Activated CD4-positive, alpha-beta T cell treated with anti-CD3 and anti-CD28 coated beads, Interleukin-2, Interleukin-6, amounts not matched to agents 100 ng/mL and 50 ng/mL, durations not matched to agents 16 hours and 8 hours (primary cell): ENCODE data around the gene ANKRD33B.
A peak's percentile ranks its signal among the peaks of the same experiment; 100 is the strongest.

Experiments used
- DNase-seq: peaks from one replicate; pipeline ENCODE4 v3.0.0-alpha.2; 2020

The ANKRD33B gene

DNA sequence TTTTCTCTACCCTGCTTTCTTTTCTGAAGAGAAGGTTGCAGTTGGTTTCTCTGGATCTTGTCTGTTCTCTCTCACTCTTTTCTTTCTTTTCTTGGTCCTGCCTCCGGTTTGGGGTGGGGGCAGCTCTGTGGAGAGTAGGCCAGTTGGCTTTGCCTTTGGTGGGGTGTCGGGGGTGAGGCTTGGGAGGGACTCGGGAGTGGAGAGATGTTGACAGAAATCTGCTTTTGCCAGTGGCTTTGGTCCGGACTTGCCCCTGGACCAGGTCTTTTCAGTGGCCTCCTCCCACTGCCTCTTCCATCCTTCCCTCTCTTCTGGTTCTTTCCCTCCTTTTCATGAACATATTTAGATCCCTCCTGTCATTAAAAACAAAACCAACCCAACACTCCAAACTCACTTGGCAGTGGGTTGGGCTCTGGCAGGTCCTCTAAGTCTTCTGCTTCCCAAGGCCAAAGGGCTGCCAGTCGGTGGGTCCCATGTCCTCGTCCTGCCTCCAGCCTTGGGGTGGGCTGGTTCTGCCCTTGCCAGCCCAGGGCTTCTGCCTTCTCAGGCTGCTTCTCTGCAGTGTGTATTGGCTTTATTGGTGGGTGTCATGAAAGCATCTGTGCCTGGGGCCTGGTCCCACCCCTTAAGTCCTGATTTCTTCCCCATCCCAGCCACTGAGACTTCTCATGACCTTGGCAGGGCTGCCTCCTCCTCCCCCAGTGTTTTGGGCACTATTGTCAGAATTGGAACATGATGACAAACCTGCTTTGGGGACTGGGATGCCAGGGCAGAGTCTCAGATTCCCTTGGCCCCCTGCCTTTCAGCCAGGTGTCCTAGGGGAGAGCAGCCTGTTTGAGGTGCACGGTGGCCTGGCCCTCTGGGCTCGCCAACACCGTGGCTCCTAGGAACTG lies 16.9 kb downstream of the ANKRD33B start:
- no peak for DNase-seq

DNA sequence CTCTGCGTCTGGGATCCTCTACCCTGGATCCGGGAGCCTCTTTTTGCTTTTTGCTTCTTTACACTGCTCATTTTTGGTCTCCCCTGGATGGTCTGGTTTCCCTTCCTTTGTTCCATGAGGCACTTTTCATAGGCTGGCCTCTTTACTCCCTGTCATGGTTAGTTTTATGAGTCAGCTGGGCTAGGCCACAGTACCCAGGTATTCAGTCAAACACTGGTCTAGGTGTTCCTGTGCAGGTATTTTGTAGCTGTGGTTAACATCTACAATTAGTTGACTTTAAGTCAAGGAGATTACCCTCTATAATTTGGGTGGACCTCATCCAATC lies 17.5 kb downstream of the ANKRD33B start:
- no peak for DNase-seq

DNA sequence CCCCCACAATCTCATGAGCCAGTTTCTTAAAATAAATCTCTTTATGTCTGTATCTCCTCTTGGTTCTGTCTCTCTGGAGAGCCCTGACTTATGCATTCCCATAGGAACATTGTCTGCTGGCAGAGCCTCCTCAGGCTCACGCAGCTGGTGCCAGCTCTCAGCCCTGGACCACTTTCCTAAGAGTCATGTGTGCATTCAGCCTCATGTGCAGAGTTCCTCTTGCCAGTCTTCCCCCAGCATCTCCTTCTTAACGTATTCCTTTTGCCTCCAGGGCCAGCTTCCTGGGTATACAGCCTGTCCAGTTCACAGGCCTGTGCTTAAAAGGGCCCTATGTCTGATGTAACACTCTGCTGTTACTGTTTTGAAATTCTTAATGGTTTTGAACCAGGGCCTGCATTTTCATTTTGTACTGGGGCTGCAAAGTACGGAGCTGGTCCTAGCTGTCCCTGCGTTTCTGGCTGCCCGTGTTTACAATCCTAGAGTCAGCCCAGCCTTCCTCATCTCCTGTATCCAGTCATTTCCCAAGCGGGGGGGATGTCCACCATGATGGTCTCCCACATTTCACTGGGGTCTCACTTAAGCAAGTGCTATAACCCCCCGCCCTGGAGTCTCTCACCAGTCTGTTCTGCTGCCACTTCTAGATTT lies 18.1 kb downstream of the ANKRD33B start:
- no peak for DNase-seq

DNA sequence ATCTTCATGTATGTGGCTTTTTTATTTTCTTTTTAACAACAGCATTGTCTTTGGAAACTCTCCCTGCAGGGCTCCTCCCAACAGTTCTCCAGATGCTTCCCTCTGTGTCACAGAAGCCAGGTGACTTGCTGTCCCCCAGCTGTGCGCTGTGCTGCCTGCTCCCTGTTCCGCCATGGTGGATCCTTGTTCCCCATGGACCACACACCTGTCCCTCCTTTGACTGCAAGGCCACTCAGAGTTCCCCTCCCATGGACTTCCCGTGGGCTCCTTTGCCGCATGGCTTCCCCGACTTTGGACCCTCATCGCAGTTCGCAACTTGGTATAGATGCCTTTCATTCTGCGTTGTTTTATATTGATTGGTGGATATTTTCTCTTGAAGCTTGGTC lies 18.6 kb downstream of the ANKRD33B start:
- DNase-seq: no peak

DNA sequence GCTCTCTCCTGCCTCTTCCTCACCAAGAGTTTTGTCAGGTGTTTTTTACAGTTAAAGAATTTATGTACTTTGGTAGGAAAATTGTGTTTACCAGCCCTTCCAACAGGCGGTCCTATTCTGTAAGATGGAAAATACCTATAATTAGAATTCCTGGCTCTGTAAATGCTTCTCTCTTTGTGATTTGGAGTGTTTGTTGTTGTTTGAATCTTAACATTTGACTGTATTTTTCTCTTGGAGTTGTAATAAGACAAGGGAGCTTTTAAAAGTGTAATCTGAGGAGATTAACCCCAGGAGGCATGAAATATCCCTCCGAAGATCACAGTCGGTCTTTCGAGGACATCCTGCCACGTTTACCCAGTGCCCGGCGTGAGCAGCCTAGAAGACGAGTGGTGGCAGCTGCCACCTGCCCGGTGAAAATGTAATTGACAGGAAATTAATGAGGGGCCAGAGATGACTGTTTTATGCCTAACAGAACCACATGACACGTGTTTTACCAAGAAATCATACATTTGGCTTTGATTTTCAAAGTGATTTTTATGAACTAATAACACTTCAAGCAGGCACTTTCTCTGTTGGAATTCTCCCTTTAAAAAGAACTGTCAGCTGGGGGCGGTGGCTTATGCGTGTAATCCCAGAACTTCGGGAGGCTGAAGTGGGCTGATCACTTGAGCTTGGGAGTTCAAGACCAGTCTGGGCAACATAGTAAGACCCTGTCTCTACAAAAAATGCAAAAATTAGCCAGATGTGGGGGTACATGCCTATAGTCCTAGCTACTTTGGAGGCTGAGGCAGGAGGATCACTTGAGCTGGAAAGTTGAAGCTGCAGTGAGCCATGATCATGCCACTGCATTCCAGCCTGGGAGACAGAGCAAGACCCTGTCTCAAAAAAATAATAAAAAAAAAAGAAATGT lies 20.0 kb downstream of the ANKRD33B start:
- peak; percentile 52 for DNase-seq

DNA sequence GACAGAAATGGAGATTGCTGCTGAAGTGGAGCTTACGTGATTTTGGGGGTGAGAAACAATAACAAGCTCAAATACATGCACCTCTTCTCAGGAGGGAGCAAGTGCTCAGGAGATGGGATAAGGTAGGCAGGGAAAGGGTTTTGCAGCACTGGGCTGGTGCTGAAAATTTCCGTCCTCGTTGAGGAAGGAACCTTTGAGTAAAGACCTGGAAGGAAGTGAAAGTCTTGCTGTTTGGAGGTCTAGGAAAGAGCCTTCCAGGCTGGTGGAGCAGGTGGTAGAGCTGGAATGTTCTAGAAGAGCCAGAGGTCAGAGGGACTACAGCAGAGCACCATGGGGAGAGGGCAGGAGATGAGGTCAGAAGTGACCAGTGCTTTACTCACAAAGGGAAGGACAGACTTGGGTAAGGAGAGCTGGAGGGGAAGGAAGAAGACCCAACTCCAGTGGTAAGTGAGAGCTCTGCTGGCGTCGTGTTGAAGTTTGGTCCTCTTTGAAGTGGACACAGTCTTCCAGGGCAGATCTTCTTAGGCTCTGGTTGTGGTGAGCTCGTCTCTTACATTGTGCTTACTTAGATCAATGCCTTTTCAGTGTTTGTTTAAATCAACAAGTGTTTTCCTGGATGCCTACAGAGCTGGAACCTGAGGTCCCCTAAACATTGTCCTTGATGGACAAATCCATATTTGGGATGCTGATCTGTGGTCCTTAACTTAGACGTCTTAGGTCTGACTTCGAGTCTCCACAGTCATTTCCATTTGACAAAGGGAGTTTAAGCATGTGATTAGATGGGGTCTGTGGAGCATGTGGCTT lies 21.0 kb downstream of the ANKRD33B start:
- DNase-seq: no peak

DNA sequence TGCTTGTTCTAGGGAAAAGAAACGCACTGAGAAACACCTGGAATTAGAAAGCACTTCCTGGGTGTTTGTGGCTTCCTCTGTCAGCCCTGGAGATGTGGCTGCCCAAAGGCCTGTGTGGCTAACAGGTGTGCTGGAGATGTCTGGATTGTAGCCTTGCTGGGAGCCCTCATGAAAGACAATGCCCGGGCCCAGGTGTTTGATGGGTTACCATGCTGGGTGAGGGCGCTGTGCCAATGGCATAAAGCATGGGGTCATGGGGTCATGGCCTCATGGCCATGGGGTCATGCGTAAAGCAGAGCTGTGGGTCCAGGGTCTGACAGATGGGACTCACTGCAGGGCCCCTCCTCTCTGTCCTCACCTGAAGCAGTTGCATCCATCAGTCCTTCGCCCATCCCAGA lies 21.6 kb downstream of the ANKRD33B start:
- no peak for DNase-seq

DNA sequence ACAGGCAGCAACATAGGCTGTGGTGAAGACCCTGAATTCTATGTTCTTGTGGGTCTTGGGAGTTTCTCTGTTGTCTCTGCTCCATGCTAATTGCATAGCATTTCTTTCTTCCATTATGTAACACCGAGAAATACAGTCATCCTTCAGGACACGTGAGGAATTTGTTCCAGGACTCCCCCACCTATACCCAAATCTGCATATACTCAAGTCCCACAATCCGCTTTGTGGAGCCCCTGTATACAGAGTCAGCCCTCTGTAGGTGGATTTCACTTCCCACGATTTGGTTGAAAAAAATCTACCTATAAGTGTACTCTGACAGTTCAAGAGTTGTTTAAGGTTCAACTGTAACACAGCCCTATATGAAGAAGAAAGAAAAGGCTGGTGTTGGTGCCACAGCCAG lies 22.1 kb downstream of the ANKRD33B start:
- DNase-seq: no peak

DNA sequence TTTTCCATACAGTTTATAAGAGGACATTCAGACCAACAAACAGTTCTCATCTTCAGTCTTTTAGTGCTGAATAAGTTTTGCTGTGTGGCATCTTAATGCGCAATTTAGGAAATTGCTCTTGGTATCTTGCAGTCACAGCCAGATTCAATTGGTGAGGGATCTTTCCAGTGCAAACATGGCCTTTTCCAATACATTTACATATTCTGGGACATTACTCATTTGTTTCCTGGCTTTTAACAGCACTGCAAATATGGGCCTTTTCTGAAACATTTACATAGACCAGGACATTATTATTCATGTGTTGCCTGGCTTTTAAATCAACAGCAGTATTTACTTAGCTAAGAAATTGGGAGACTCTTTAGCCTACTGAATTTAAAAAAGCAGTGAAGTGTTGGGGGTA lies 22.7 kb downstream of the ANKRD33B start:
- DNase-seq: no peak

DNA sequence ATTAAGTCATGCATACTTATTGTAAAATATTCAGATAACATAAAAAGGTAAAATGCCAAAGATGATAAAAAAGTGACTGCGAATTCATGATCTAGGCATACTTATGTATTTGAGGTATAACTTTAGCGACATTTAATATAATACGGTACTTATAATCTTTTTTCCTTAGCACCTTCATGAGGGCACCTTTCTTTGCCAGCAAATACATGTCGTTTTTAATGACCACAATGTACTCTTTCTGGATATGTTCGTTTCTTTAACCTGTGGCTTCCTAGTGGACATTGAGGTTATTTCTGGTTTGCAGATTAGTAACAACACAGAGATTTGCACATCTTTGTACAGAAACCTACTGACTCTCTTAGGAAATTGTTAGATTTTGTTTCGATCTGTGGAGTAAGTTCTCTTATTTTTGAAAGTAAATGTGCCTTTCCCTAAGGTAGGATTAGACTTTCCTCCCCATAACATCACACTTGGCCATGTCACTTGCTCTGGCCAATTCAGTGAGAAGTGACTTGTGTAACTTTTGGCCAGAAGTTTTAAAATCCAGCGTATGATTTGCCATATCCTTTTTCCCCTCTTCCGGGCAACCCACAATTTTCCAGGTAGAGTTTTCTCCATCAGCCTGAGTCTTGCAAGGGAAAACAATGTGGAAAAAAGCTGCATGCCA lies 24.4 kb downstream of the ANKRD33B start:
- DNase-seq: no peak

DNA sequence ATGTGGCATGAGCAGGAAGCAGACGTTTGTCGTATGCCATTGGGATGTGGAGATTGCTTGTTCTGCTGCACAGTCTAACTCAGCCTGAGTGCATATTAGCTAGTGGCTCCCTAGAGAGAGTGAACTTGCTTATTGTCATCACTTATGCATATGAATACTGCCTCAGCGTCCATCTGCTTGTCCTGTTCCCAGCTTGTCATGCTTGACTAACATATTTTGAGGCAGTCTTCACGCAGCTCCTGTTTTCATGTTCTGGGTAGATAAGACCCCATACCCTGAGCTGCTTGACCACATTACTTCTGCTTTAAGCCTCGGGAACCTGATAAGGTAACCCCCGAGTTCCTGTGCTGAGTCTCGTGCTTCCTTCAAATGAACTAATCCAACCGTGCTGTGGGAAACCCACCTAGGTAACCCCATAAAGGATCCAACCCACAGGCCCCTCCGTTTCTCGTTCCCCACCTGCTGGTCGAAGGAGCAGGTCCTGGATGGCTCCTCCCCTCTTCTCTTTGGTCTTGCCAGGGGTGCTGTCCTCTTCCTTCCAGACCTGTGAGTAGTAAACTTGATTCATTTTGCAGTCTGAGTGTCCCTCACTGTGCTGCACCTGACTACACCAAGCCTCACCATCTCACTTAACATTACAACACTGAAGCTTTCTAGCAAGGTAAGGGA lies 25.0 kb downstream of the ANKRD33B start:
- DNase-seq: no peak

DNA sequence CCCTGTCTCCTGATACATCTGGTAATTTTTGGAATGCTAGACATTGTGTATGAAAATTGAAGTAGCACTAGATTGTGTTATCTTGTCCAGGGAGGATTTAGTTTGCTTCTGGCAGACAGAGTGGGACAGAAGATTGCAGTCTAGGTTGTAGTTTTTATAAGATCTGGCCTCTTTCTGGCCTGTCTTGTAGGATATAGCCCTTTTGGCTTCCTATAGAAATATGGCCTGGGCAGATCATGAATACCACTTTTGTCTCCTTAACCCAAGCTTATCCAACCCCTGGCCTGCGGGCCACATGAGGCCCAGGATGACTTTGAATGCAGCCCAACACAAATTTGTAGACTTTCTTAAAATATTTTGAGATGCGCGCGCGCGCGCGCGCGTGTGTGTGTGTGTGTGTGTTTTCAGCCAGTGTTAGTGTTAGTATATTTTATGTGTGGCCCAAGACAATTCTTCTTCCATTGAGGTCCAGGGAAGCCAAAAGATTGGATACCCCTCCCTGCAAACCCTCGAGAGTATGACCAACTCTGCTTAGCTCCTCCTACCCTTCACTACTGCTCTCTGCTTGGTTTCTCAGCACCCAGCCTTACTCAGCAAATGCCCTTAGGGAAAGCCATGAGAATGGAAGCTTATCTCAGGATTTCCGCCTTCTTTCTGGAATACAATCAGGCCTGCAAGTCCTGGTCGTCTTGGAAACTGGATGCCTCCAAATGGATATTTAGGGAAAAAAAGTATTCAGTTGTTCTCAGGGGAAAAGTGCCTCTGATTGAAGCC lies 26.5 kb downstream of the ANKRD33B start:
- DNase-seq: no peak

DNA sequence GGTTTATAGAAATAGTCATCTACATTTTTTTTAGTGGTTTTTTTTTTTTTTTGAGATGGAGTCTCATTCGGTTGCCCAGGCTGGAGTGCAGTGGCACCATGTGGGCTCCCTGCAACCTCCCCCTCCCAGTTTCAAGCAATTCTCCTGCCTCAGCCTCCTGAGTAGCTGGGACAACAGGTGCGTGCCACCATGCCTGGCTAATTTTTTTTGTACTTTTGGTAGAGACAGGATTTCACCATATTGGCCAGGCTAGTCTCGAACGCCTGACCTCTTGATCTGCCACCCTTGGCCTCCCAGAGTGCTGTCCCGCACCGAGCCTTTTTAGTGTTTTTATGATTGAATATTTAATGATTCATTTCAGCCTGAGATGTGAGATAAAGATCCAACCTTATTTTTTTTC lies 27.3 kb downstream of the ANKRD33B start:
- no peak for DNase-seq

DNA sequence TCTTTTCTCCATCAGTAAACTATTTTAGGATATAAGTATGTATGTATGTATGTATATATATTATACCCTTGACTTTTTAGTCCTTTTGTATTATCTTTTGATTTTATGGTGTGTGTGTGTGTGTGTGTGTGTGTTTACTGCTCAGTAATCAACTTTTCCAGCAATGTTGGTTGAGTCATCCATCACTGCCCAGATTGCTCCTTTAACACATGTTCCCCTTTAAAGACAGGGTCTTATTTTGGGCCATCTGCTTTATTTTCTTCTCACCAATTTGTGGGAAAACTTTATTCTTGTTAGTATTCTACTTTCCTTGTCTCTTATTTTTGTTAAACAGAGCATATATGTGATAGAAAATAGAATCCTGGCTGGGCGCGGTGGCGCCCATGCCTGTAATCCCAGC lies 28.1 kb downstream of the ANKRD33B start:
- DNase-seq: no peak

DNA sequence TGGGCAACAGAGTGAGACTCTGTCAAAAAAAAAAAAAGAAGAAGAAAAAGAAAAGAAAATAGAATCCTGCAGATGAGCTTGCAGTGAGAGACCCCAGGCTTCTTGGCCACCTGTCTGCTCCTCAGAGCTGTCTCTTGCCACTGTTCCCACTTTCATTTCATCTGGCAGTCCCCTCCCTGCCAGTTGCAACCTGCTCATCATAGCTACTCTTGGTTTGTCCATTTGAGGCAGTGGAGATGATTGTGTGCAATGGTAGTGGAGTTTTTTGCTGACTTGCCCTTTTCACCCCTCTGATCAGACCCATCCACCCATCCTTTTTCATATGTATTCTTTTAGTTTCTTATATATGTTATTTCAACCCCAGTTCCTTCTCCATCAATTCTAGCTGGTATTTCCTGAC lies 28.7 kb downstream of the ANKRD33B start:
- DNase-seq: no peak

DNA sequence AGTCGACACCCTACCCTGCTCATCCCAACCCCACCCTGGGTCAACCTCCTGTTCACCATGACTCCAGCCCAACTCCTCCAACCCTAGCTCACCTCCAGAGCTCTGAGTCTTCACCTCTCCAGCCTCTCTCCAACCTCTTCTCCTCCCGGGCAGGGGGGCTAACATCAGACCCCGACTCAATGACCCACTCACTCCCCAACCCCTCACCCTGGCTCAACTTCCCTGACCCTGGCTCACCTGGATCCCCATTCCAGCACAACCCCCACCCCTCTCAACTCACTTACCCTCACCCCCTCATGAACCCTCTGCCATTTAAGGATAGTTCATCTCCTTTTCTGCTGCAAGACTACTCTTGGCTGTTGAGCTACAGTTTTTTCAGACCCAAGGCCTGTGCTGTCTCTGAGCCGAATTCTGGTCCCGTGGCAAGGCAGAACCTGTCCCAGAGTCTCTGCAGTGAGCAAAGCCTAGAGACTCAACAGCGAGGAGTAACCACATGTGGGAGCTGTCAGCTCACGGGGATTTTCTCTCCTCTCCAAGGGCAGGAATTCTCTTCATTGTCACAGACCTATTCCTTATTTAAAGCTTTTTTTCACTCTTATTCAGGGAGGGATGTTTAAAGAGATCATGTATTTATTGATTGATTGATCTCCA lies 29.8 kb downstream of the ANKRD33B start:
- no peak for DNase-seq

DNA sequence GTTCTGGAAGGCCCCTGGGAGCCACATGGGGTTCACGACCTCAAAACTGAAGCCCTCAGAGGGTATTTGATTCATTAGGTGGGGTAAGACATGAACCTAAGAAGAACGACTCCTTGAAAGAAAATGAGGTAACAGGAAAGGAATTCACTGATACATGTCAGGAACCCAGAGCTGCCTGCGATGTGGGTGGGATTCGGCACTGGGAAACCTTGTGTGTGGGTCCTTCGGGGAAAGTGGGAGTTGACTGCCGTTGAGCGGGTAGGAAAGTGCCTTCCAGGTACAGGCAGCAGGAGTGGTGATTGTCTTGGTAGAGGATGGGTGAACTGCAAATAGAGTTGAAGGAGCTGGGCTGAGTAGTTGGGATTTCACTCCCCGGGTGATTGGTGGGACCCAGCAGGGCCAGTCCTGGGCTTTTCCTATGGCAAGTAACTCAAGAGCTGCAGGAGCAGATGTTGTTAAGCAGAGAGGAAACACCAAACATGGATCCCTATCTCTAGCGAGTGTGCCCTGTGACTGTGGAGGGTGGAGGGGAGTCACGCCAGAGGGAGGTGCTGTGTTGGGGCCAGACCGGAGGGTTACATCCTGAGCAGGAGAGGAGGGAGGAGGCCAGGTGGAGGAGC lies 30.8 kb downstream of the ANKRD33B start:
- no peak for DNase-seq

DNA sequence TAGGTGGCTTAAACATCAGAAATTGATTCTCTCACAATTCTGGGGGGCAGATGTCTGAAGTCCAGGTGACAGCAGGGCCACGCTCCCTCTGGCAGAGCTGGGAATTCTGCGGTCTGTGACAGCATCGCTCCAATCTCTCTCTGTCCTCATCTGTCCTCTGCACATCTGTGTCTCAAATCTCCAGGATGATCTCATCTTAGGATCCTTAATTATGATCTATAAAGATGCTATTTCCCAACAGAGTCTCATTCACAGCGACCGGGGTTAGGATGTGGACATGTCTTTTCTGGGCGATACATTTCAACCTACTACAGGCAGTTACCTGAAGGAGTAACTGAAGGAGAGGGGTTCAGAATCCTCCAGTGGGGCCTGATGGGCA lies 31.4 kb downstream of the ANKRD33B start:
- no peak for DNase-seq

DNA sequence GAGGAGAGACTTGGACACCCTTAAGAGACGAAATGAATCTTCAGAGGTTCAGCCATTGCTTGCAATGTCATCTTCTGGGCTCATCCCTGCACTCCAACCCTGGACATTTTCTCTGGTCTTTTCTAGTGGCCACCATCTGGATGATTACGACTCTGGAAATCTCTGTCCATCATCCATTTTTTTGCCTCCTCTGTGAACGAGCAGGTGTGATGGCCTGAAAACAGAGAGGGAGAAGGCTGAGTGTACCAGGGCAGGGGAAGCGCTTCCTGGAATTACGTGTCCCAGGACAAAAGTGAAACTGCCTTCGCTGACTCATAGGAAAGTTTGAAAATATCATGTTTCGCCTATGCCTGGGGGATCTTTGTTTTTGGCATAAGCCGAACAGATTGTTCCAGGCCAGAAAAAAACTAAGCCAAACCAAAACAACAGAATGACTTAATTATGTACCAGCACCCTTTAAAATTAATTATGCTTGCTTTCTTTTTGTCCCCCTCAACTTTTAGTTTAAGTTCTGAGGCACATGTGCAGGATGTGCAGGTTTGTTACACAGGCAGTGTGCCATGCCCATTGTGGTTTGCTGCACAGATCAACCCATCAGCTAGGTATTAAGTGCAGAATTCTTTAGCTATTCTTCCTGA lies 31.9 kb downstream of the ANKRD33B start:
- DNase-seq: peak; percentile 84
